GM21717 (cell line): ENCODE data around the gene E2F8.
A peak's percentile ranks its signal among the peaks of the same experiment; 100 is the strongest.

Source experiments
- ATAC-seq: cut with Tn5 transposase; IDR thresholded peaks from one replicate; pipeline ENCODE4 v1.9.1; 2021; ENCODE audit warnings: mild to moderate bottlenecking, moderate library complexity; ENCODE audit not compliant: unreplicated experiment

Gene E2F8

GRCh38 chr11:19253153-19253745 lies 12.5 kb upstream of the E2F8 start:
- no peak for ATAC-seq

GRCh38 chr11:19252394-19253152 lies 11.8 kb upstream of the E2F8 start:
- no peak for ATAC-seq

- no peak for ATAC-seq
Measured at GRCh38 chr11:19251577-19251976, 10.8 kb upstream of the E2F8 start.

- ATAC-seq = no peak
Measured at GRCh38 chr11:19246816-19247215, 6.1 kb upstream of the E2F8 start.

GRCh38 chr11:19245351-19245750 lies 4.6 kb upstream of the E2F8 start:
- ATAC-seq = no peak

GRCh38 chr11:19244621-19245020 lies 3.9 kb upstream of the E2F8 start:
- ATAC-seq = no peak

GRCh38 chr11:19244084-19244483 lies 3.3 kb upstream of the E2F8 start:
- no peak for ATAC-seq

GRCh38 chr11:19243613-19244012 lies 2.9 kb upstream of the E2F8 start:
- no peak for ATAC-seq

GRCh38 chr11:19243143-19243542 lies 2.4 kb upstream of the E2F8 start:
- ATAC-seq = no peak

- ATAC-seq = no peak
Measured at GRCh38 chr11:19242179-19242932, 1.6 kb upstream of the E2F8 start.

- peak; percentile 39 for ATAC-seq
Measured at GRCh38 chr11:19241260-19242178, 774 bp upstream of the E2F8 start.

- ATAC-seq = no peak
Measured at GRCh38 chr11:19239039-19239438, 1.7 kb downstream of the E2F8 start.

GRCh38 chr11:19237813-19238212 lies 2.9 kb downstream of the E2F8 start:
- ATAC-seq = no peak

GRCh38 chr11:19237381-19237780 lies 3.4 kb downstream of the E2F8 start:
- ATAC-seq = no peak

GRCh38 chr11:19234231-19234817 lies 6.4 kb downstream of the E2F8 start:
- no peak for ATAC-seq

- no peak for ATAC-seq
Measured at GRCh38 chr11:19232910-19233503, 7.7 kb downstream of the E2F8 start.

GRCh38 chr11:19229671-19230070 lies 11.1 kb downstream of the E2F8 start:
- no peak for ATAC-seq

GRCh38 chr11:19228968-19229367 lies 11.8 kb downstream of the E2F8 start:
- ATAC-seq = no peak

GRCh38 chr11:19226378-19227195 lies 14.2 kb downstream of the E2F8 start:
- no peak for ATAC-seq
